Tibial artery (tissue), 4 donors: ENCODE data around the gene KCTD6.

Experiments
- DNase-seq, 2 donors: peaks; one replicate each; pipeline ENCODE4 v3.0.0-alpha.2; 2019
- H3K27ac ChIP-seq, 2 donors: fragments of 200-600 bp; sonication (generic) in 1 of 2; 1 replicate in 1 of 2; 2 replicates in 1 of 2; pipeline ENCODE4 v1.5.1; 2018 to 2019; ENCODE audit warnings: mild to moderate bottlenecking in 1 of 2
- H3K27me3 ChIP-seq, 2 donors: fragments of 200-600 bp; sonication (generic) in 1 of 2; one replicate each; pipeline versions ENCODE4 v1.5.1 to v1.6.0; 2016 to 2019
- H3K36me3 ChIP-seq, 3 donors: fragments of 200-600 bp; sonication (generic) in 2 of 3; one replicate each; pipeline ENCODE4 v1.5.1; 2016 to 2019; ENCODE audit warnings: mild to moderate bottlenecking in 2 of 3
- H3K4me1 ChIP-seq, 4 donors: fragments of 200-600 bp; sonication (generic) in 2 of 4; 1 replicate in 3 of 4; 2 replicates in 1 of 4; pipeline ENCODE4 v1.5.1; 2016 to 2019
- H3K4me3 ChIP-seq, 2 donors: fragments of 200-600 bp; sonication (generic) in 1 of 2; 1 replicate in 1 of 2; 2 replicates in 1 of 2; pipeline ENCODE4 v1.5.1; 2018 to 2019; ENCODE audit warnings: mild to moderate bottlenecking in 2 of 2
- H3K9me3 ChIP-seq, 3 donors: fragments of 200-600 bp; sonication (generic) in 1 of 3; one replicate each; pipeline ENCODE4 v1.5.1; 2016 to 2019
- CTCF ChIP-seq, 2 experiments: fragments of 200-600 bp in 1 of 2; fragments of 450-650 bp in 1 of 2; IDR thresholded peaks; one replicate each; pipeline ENCODE4 v1.5.1; 2017 to 2019; ENCODE audit warnings: antibody characterized with exemption in 2 of 2, mild to moderate bottlenecking in 1 of 2, moderate library complexity in 1 of 2
- intact Hi-C: fragments of 100-400 bp; cut with DNase I; formaldehyde crosslinking; loops from one replicate; pipeline ENCODE4 v1.15.0; 2023; ENCODE audit warnings: low total_unique reads

The KCTD6 gene

GRCh38 chr3:58463942-58464271 is 28.0 kb upstream of the KCTD6 start:
- no peaks in the 10 kb centered on the region for H3K36me3 ChIP-seq
- no peaks in the 10 kb centered on the region for H3K9me3 ChIP-seq
- intact Hi-C loops = no loop called here
- TF ChIP-seq CTCF (IDR thresholded peaks at IDR 0.05) = no peak
- DNase-seq = no peak
- peaks cover 0 to 10% (median 1%) of the 10 kb centered on the region in 4 donors for H3K4me1 ChIP-seq
- H3K27me3 ChIP-seq = no peaks in the 10 kb centered on the region
- peak overlapping the region; percentile 35 to 40 for H3K4me3 ChIP-seq
- H3K27ac ChIP-seq = peak overlapping the region in 1 of 2 donors; percentile 29

GRCh38 chr3:58464866-58465265 is 27.0 kb upstream of the KCTD6 start:
- H3K36me3 ChIP-seq = no peaks in the 10 kb centered on the region
- H3K9me3 ChIP-seq = no peaks in the 10 kb centered on the region
- intact Hi-C loops = no loop called here
- no peaks in the 10 kb centered on the region for H3K27me3 ChIP-seq
- H3K4me1 ChIP-seq = peaks cover 0 to 10% (median 1%) of the 10 kb centered on the region in 4 donors
- TF ChIP-seq CTCF (IDR thresholded peaks at IDR 0.05) = no peak
- no peak overlapping the region for H3K4me3 ChIP-seq
- DNase-seq = no peak
- H3K27ac ChIP-seq = no peak overlapping the region

GRCh38 chr3:58466899-58467563 is 24.9 kb upstream of the KCTD6 start:
- Histone ChIP-seq H3K4me3 (no peak overlapping the region), H3K9me3 (no peaks in the 10 kb centered on the region), H3K27me3 (no peaks in the 10 kb centered on the region), H3K36me3 (no peaks in the 10 kb centered on the region), H3K4me1 (peaks cover 0 to 10% (median 1%) of the 10 kb centered on the region in 4 donors), H3K27ac (no peak overlapping the region)
- TF ChIP-seq CTCF (IDR thresholded peaks at IDR 0.05) = no peak
- intact Hi-C loops = no loop called here
- no peak for DNase-seq

- Histone ChIP-seq H3K27ac (no peak overlapping the region), H3K4me3 (no peak overlapping the region), H3K4me1 (no peaks in the 10 kb centered on the region), H3K9me3 (no peaks in the 10 kb centered on the region), H3K27me3 (no peaks in the 10 kb centered on the region), H3K36me3 (no peaks in the 10 kb centered on the region)
- DNase-seq = no peak
- intact Hi-C loops = no loop called here
- no peak for TF ChIP-seq CTCF (IDR thresholded peaks at IDR 0.05)
Measured at GRCh38 chr3:58469096-58469495, 22.8 kb upstream of the KCTD6 start.

GRCh38 chr3:58470363-58471024 is 21.4 kb upstream of the KCTD6 start:
- Histone ChIP-seq H3K36me3 (no peaks in the 10 kb centered on the region), H3K27me3 (no peaks in the 10 kb centered on the region), H3K4me3 (no peak overlapping the region), H3K9me3 (no peaks in the 10 kb centered on the region), H3K27ac (no peak overlapping the region), H3K4me1 (no peaks in the 10 kb centered on the region)
- no peak for DNase-seq
- no peak for TF ChIP-seq CTCF (IDR thresholded peaks at IDR 0.05)
- intact Hi-C loops = no loop called here
